Measurements from ENCODE around the gene TREX2.

GRCh38 chrX:153410373-153410772, 35.5 kb downstream of the TREX2 start:
- TF ChIP-seq CTCF (IDR thresholded peaks at IDR 0.05; ENCODE audit: insufficient read depth, low read length) (no peak), POLR2AphosphoS5 (IDR thresholded peaks at IDR 0.05; ENCODE audit: low read depth) (no peak)

All from HL-60 (cell line).